ENCODE data around the gene CHST9. TPM values are rescaled to one million over a fixed set of nuclear protein-coding genes. Genes with fewer than 3 reads are reported as not detected.

The CHST9 gene
- total and polyA plus RNA-seq, 9 of the 15 experiments (the other 6 are each of a cell fraction or from before 2014, with no cell fraction given) = not detected

DNA sequence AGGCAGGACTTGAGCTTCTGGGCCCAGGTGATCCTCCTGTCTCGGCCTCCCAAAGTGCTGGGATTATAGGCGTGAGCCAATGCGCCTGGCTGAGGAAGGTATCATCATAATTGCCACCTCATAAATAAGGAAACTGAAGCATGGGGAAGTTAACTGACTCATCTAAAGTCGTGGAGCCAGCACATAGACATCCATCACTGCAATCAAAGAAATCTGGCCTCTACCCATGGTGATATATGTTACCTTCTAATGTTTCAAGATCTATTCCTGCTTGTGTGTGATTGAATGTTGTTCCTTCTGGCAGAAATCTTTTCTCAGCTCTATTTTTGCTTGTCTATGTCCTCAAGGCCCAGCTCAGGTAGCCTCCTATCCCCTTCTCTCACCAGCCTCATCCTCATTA, 214.5 kb downstream of the CHST9 start (continued):
- TF ChIP-seq, protein P1, sequence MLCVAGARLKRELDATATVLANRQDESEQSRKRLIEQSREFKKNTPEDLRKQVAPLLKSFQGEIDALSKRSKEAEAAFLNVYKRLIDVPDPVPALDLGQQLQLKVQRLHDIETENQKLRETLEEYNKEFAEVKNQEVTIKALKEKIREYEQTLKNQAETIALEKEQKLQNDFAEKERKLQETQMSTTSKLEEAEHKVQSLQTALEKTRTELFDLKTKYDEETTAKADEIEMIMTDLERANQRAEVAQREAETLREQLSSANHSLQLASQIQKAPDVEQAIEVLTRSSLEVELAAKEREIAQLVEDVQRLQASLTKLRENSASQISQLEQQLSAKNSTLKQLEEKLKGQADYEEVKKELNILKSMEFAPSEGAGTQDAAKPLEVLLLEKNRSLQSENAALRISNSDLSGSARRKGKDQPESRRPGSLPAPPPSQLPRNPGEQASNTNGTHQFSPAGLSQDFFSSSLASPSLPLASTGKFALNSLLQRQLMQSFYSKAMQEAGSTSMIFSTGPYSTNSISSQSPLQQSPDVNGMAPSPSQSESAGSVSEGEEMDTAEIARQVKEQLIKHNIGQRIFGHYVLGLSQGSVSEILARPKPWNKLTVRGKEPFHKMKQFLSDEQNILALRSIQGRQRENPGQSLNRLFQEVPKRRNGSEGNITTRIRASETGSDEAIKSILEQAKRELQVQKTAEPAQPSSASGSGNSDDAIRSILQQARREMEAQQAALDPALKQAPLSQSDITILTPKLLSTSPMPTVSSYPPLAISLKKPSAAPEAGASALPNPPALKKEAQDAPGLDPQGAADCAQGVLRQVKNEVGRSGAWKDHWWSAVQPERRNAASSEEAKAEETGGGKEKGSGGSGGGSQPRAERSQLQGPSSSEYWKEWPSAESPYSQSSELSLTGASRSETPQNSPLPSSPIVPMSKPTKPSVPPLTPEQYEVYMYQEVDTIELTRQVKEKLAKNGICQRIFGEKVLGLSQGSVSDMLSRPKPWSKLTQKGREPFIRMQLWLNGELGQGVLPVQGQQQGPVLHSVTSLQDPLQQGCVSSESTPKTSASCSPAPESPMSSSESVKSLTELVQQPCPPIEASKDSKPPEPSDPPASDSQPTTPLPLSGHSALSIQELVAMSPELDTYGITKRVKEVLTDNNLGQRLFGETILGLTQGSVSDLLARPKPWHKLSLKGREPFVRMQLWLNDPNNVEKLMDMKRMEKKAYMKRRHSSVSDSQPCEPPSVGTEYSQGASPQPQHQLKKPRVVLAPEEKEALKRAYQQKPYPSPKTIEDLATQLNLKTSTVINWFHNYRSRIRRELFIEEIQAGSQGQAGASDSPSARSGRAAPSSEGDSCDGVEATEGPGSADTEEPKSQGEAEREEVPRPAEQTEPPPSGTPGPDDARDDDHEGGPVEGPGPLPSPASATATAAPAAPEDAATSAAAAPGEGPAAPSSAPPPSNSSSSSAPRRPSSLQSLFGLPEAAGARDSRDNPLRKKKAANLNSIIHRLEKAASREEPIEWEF (CRISPR knock-in tag; IDR thresholded peaks at IDR 0.05) = no peak
- TF ChIP-seq KLF10 (CRISPR knock-in tag; IDR thresholded peaks at IDR 0.05) (no peak), GABPB2 (CRISPR knock-in tag; conservative IDR thresholded peaks at IDR 0.05) (no peak), HCFC1 (IDR thresholded peaks at IDR 0.05; ENCODE audit: low read depth, low read length) (no peak), BRF1 (IDR thresholded peaks at IDR 0.05; ENCODE audit: borderline replicate concordance, extremely low read depth, insufficient read length) (no peak), TAF1 (IDR thresholded peaks at IDR 0.05; ENCODE audit: control insufficient read depth, extremely low read depth, insufficient read depth, low read length, severe bottlenecking) (no peak), GTF2A2 (tag; IDR thresholded peaks at IDR 0.05) (no peak)
